Stimulated activated CD4-positive, alpha-beta T cell treated with anti-CD3 and anti-CD28 coated beads, TNF-alpha, amount 100 ng/mL, for 4 hours (primary cell): ENCODE measurements around the gene FAM98B.

Experiments used
- DNase-seq, 3 experiments: peaks; one replicate each; pipeline ENCODE4 v3.0.0-alpha.2; 2020; ENCODE audit warnings: low read depth in 3 of 3

The FAM98B gene

GRCh38 chr15:38461066-38461833, 7.3 kb downstream of the FAM98B start:
- DNase-seq = no peak

- no peak for DNase-seq
Measured at GRCh38 chr15:38463893-38464292, 10.0 kb downstream of the FAM98B start.

- no peak for DNase-seq
Measured at GRCh38 chr15:38464675-38465074, 10.7 kb downstream of the FAM98B start.

- DNase-seq = no peak
Measured at GRCh38 chr15:38470816-38471215, 16.9 kb downstream of the FAM98B start.

- DNase-seq = no peak
Measured at GRCh38 chr15:38471974-38472373, 18.0 kb downstream of the FAM98B start.

- DNase-seq = peak in 1 of 3 experiments; percentile 15
Measured at GRCh38 chr15:38474155-38474757, 20.3 kb downstream of the FAM98B start.

GRCh38 chr15:38475361-38475760, 21.4 kb downstream of the FAM98B start:
- DNase-seq = no peak

GRCh38 chr15:38476120-38476519, 22.2 kb downstream of the FAM98B start:
- DNase-seq = no peak

GRCh38 chr15:38477637-38478036, 23.7 kb downstream of the FAM98B start:
- DNase-seq = no peak

- no peak for DNase-seq
Measured at GRCh38 chr15:38479266-38479665, 25.3 kb downstream of the FAM98B start.

- no peak for DNase-seq
Measured at GRCh38 chr15:38479756-38480155, 25.8 kb downstream of the FAM98B start.

- DNase-seq = no peak
Measured at GRCh38 chr15:38481113-38481512, 27.2 kb downstream of the FAM98B start.

GRCh38 chr15:38481761-38482160, 27.8 kb downstream of the FAM98B start:
- DNase-seq = no peak

- DNase-seq = no peak
Measured at GRCh38 chr15:38482572-38482971, 28.6 kb downstream of the FAM98B start.

GRCh38 chr15:38486936-38487335, 33.0 kb downstream of the FAM98B start:
- DNase-seq = no peak

- no peak for DNase-seq
Measured at GRCh38 chr15:38487378-38487777, 33.5 kb downstream of the FAM98B start.

GRCh38 chr15:38490242-38490922, 36.5 kb downstream of the FAM98B start:
- DNase-seq = no peak

- DNase-seq = no peak
Measured at GRCh38 chr15:38496151-38496550, 42.2 kb downstream of the FAM98B start.

- DNase-seq = no peak
Measured at GRCh38 chr15:38499651-38500050, 45.7 kb downstream of the FAM98B start.

GRCh38 chr15:38503496-38503895, 49.6 kb downstream of the FAM98B start:
- no peak for DNase-seq

- DNase-seq = no peak
Measured at GRCh38 chr15:38504680-38505467, 50.9 kb downstream of the FAM98B start.

- DNase-seq = no peak
Measured at GRCh38 chr15:38506997-38507396, 53.1 kb downstream of the FAM98B start.
